H1 (cell line): ENCODE measurements around the gene GMIP. TPM values are rescaled to one million over a fixed set of nuclear protein-coding genes. Genes with fewer than 3 reads are reported as not detected.

Experiments used
- CTCF ChIA-PET: fragments of 300-600 bp; sonication (Branson Sonifier 250); formaldehyde crosslinking; loops from one replicate; lab custom pipeline; 2021; ENCODE audit not compliant: partially characterized antibody; lab: Charles Lee
- POLR2A ChIA-PET: fragments of 300-600 bp; sonication (Branson Sonifier 250); formaldehyde crosslinking; loops from one replicate; lab custom pipeline; 2021; ENCODE audit warnings: inconsistent platforms; ENCODE audit not compliant: partially characterized antibody; lab: Charles Lee
- DNase-seq, 2 experiments: peaks; one replicate each; pipeline versions ENCODE4 v3.0.0 to v3.0.0-alpha.2; 2010 to 2022; ENCODE audit warnings: low spot score in 2 of 2, low read depth in 1 of 2, mixed read lengths in 1 of 2
- FAIRE-seq: peaks from 2 replicates; lab custom pipeline; 2011; peaks lifted over from hg19 to GRCh38; lab: Jason Lieb, UNC
- H2AFZ ChIP-seq: 2 replicates; pipeline ENCODE4 v1.8.1; 2012; ENCODE audit warnings: low read length, inconsistent platforms
- H2AK5ac ChIP-seq: 2 replicates; pipeline ENCODE4 v1.6.1; 2013; ENCODE audit warnings: low read depth, low read length
- H2BK120ac ChIP-seq: replicated peaks from 2 replicates; pipeline ENCODE3; 2013; ENCODE audit warnings: low read depth, low read length, inconsistent platforms
- H2BK12ac ChIP-seq: 2 replicates; pipeline ENCODE4 v1.6.1; 2013; ENCODE audit warnings: low read depth, low read length
- H2BK15ac ChIP-seq: 2 replicates; pipeline ENCODE4 v1.6.1; 2013; ENCODE audit warnings: low read length
- H2BK20ac ChIP-seq: 2 replicates; pipeline ENCODE4 v1.6.1; 2013; ENCODE audit warnings: low read length
- H2BK5ac ChIP-seq: 2 replicates; pipeline ENCODE4 v1.6.1; 2013; ENCODE audit warnings: low read depth, low read length
- H3K14ac ChIP-seq: 2 replicates; pipeline ENCODE4 v1.6.1; 2013; ENCODE audit warnings: inconsistent platforms; ENCODE audit not compliant: insufficient read length
- H3K18ac ChIP-seq: 2 replicates; pipeline ENCODE4 v1.6.1; 2013; ENCODE audit warnings: low read length; ENCODE audit errors: extremely low read depth
- H3K23ac ChIP-seq: 2 replicates; pipeline ENCODE4 v1.6.1; 2013; ENCODE audit warnings: inconsistent platforms; ENCODE audit not compliant: insufficient read length
- H3K23me2 ChIP-seq: 2 replicates; pipeline ENCODE4 v1.6.1; 2013; ENCODE audit warnings: low read depth, low read length
- H3K27ac ChIP-seq: 2 replicates; pipeline ENCODE4 v1.6.1; 2011; ENCODE audit warnings: low read depth, low read length, inconsistent platforms
- H3K27me3 ChIP-seq, 4 experiments: replicated peaks in 1 of 4; 1 replicate in 1 of 4; 2 replicates in 3 of 4; pipeline versions ENCODE4 v1.6.1 to v1.8.1; 2011 to 2013; ENCODE audit warnings: low read length in 3 of 4, mild to moderate bottlenecking in 3 of 4, inconsistent platforms in 2 of 4, mixed read lengths in 2 of 4, moderate library complexity in 1 of 4; ENCODE audit not compliant: control insufficient read depth in 3 of 4, insufficient read depth in 3 of 4; ENCODE audit errors: extremely low read depth in 1 of 4
- H3K36me3 ChIP-seq, 4 experiments: 2 replicates each; pipeline versions ENCODE4 v1.6.1 to v1.8.1; 2011 to 2013; ENCODE audit warnings: mild to moderate bottlenecking in 4 of 4, low read length in 3 of 4, moderate library complexity in 2 of 4, control low read depth in 1 of 4, inconsistent platforms in 1 of 4; ENCODE audit not compliant: insufficient read depth in 4 of 4, control insufficient read depth in 2 of 4
- H3K4ac ChIP-seq: replicated peaks from 2 replicates; pipeline ENCODE3; 2013; ENCODE audit warnings: low read length, low read depth, mixed read lengths, inconsistent platforms; ENCODE audit not compliant: insufficient read length
- H3K4me1 ChIP-seq, 4 experiments: replicated peaks in 1 of 4; 1 replicate in 1 of 4; 2 replicates in 3 of 4; pipeline versions ENCODE4 v1.6.1 to v1.8.1; 2011 to 2013; ENCODE audit warnings: low read length in 3 of 4, inconsistent platforms in 2 of 4, mixed read lengths in 1 of 4; ENCODE audit not compliant: insufficient read depth in 4 of 4, control insufficient read depth in 3 of 4
- H3K4me2 ChIP-seq, 2 experiments: 2 replicates each; pipeline versions ENCODE4 v1.6.1 to v1.8.1; 2011 to 2013; ENCODE audit warnings: low read depth in 2 of 2, low read length in 2 of 2, control low read depth in 1 of 2, inconsistent platforms in 1 of 2, mild to moderate bottlenecking in 1 of 2; ENCODE audit not compliant: insufficient read depth in 1 of 2
- H3K4me3 ChIP-seq, 4 experiments: fragments of 200-600, 300-600 bp in 1 of 4; sonication (generic), shearing (Covaris generic), sonication (Bioruptor Twin) in 1 of 4; 2 replicates each; pipeline versions ENCODE4 v1.5.1 to v1.8.1; 2011 to 2016; ENCODE audit warnings: low read length in 4 of 4, low read depth in 3 of 4, control low read depth in 2 of 4, inconsistent platforms in 2 of 4, mild to moderate bottlenecking in 2 of 4, mixed read lengths in 1 of 4, moderate library complexity in 1 of 4; ENCODE audit not compliant: insufficient read depth in 2 of 4; ENCODE audit errors: extremely low read depth in 1 of 4
- H3K56ac ChIP-seq: replicated peaks from 2 replicates; pipeline ENCODE3; 2013; ENCODE audit warnings: low read depth, mild to moderate bottlenecking, mixed read lengths, low read length, inconsistent platforms; ENCODE audit not compliant: insufficient read length
- H3K79me1 ChIP-seq: 2 replicates; pipeline ENCODE4 v1.6.1; 2013; ENCODE audit warnings: low read depth, low read length, control low read depth
- H3K79me2 ChIP-seq, 2 experiments: 2 replicates each; pipeline versions ENCODE4 v1.6.1 to v1.8.1; 2012 to 2013; ENCODE audit warnings: low read length in 2 of 2, mild to moderate bottlenecking in 2 of 2, inconsistent platforms in 1 of 2; ENCODE audit not compliant: insufficient read depth in 2 of 2, control insufficient read depth in 1 of 2
- H3K9ac ChIP-seq, 4 experiments: replicated peaks in 1 of 4; 1 replicate in 1 of 4; 2 replicates in 3 of 4; pipeline versions ENCODE4 v1.6.1 to v1.8.1; 2011 to 2013; ENCODE audit warnings: low read depth in 3 of 4, low read length in 3 of 4, control low read depth in 2 of 4, mild to moderate bottlenecking in 2 of 4, moderate library complexity in 2 of 4, inconsistent platforms in 1 of 4; ENCODE audit errors: extremely low read depth in 1 of 4
- H3K9me3 ChIP-seq, 2 experiments: 2 replicates each; pipeline versions ENCODE4 v1.6.1 to v1.8.1; 2012 to 2013; ENCODE audit warnings: mild to moderate bottlenecking in 2 of 2, moderate library complexity in 2 of 2, control low read depth in 1 of 2, inconsistent platforms in 1 of 2, low read depth in 1 of 2, low read length in 1 of 2, mixed read lengths in 1 of 2; ENCODE audit not compliant: insufficient read depth in 2 of 2
- H4K20me1 ChIP-seq, 2 experiments: replicated peaks in 1 of 2; 2 replicates each; pipeline versions ENCODE3 to v1.8.1; 2011 to 2013; ENCODE audit warnings: inconsistent platforms in 2 of 2, low read length in 2 of 2, mild to moderate bottlenecking in 1 of 2; ENCODE audit not compliant: insufficient read depth in 2 of 2, control insufficient read depth in 1 of 2
- H4K5ac ChIP-seq: 2 replicates; pipeline ENCODE4 v1.6.1; 2013; ENCODE audit warnings: low read length, low read depth, mixed read lengths, inconsistent platforms; ENCODE audit not compliant: insufficient read length
- H4K8ac ChIP-seq: 2 replicates; pipeline ENCODE4 v1.8.0; 2013; ENCODE audit warnings: mild to moderate bottlenecking, moderate library complexity, low read length, inconsistent platforms; ENCODE audit not compliant: insufficient read depth; ENCODE audit errors: extremely low read depth
- H4K91ac ChIP-seq: replicated peaks from 2 replicates; pipeline ENCODE3; 2013; ENCODE audit warnings: low read length, mixed read lengths, inconsistent platforms; ENCODE audit not compliant: insufficient read length
- CREB1 ChIP-seq: IDR thresholded peaks from 2 replicates; pipeline ENCODE4 v1.6.1; 2012; ENCODE audit warnings: inconsistent platforms
- KDM1A ChIP-seq: fragments of 200-600, 300-600 bp; sonication (generic); IDR thresholded peaks from 2 replicates; pipeline ENCODE4 v1.7.1; 2016; ENCODE audit warnings: mild to moderate bottlenecking, low read length, borderline replicate concordance
- KDM4A ChIP-seq: IDR thresholded peaks from one replicate; pipeline ENCODE4 v1.7.1; 2012; ENCODE audit warnings: low read depth, mild to moderate bottlenecking, moderate library complexity, low read length, inconsistent platforms; ENCODE audit not compliant: severe bottlenecking
- RNF2 ChIP-seq: fragments of 200-900, 300-1000 bp; sonication (generic); IDR thresholded peaks from 2 replicates; pipeline ENCODE4 v1.7.1; 2016; ENCODE audit warnings: borderline replicate concordance, low read depth, mild to moderate bottlenecking, antibody characterized with exemption, low read length; ENCODE audit not compliant: poor library complexity, severe bottlenecking; ENCODE audit errors: missing control alignments
- RXRA ChIP-seq: IDR thresholded peaks from 2 replicates; pipeline ENCODE4 v1.6.1; 2011; ENCODE audit warnings: low read depth, mild to moderate bottlenecking, low read length, moderate library complexity; ENCODE audit not compliant: insufficient read depth
- WGBS, 2 experiments: shearing (Covaris generic) in 1 of 2; methylation state at CpG; one replicate each; pipeline versions ENCODE4 v1.1.6 to v1.1.7; 2013 to 2015; ENCODE audit warnings: low lambda C conversion rate in 2 of 2, mixed read lengths in 2 of 2, inconsistent platforms in 1 of 2, low coverage in 1 of 2, missing lambda C conversion rate in 1 of 2; ENCODE audit not compliant: insufficient replicate concordance in 2 of 2, insufficient coverage in 1 of 2, insufficient read length in 1 of 2; ENCODE audit errors: extremely low coverage in 1 of 2, missing lambda C conversion rate in 1 of 2; 5-methylcytosine and 5-hydroxymethylcytosine counted together
- polyA plus RNA-seq, 7 experiments: library from polyadenylated mRNA; depleted of rRNA in 3 of 7; stranded (reverse) in 5 of 7; unstranded in 2 of 7; fragments of >200 nt in 5 of 7; fragments of 200-250 nt in 2 of 7; gene quantifications; 1 replicate in 5 of 7; 2 replicates in 1 of 7; 4 replicates in 1 of 7; pipeline versions ENCODE4 v1.2.1 to v1.2.3, GENCODE V29; 2011 to 2013; ENCODE audit warnings: missing spikeins in 2 of 7, mixed read lengths in 2 of 7
- total RNA-seq: library from RNA; stranded (reverse); fragmentation: NEBNext Ultra II Directional; extraction: Animal tissue kit (Norgen Biotek cat#: 25700); gene quantifications from 2 replicates; pipeline ENCODE4 v1.2.1, GENCODE V29; 2021
- TF ChIP-seq, protein P1 (sequence below): IDR thresholded peaks from 2 replicates; pipeline ENCODE4 v1.6.1; 2012; ENCODE audit warnings: inconsistent platforms

Gene GMIP
- total and polyA plus RNA-seq, 2 of the 8 experiments (the other 6 are each of a cell fraction or from before 2014, with no cell fraction given), result 5.7 to 18.1 TPM

DNA sequence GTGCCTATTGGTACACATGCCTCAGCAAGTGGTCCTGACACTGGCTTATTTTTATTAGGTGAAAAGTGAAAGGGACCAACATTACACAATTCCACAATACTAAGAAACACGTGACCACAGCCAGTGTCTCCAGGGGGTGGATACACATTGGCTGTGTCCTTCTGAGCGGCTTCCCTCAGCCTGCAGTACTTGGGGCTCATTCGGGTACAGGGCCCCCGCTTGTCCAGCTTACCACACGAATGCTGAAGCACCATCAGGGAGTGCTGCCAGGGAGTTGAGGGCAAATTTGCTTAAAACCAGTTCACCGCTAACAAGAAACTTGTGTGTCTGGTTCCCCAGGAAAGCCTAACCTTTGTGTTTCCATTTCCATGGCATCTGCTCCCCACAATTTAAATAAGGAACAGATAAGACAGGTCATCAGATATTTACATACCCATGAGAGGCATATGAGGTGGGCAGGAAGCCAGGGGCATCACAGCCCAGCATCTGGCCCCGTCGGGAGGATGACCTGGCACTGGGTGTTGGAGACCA lies 48.2 kb downstream of the GMIP start:
- H3K9ac ChIP-seq, result no peak overlapping the region; a peak in 1 of 7 replicates
- H2AFZ ChIP-seq, result no peak overlapping the region
- no peak overlapping the region; the same call in 1 of the 2 replicates for H3K18ac ChIP-seq
- H2BK15ac ChIP-seq, result no peak overlapping the region
- no peak overlapping the region for H3K4ac ChIP-seq
- no peak overlapping the region for H3K56ac ChIP-seq
- H3K4me1 ChIP-seq, result peaks cover 5 to 12% (median 9%) of the 10 kb centered on the region in 4 experiments
- CTCF ChIA-PET, result interaction anchor here (1.0 to 1.2 kb wide), 2 partner anchors 11 to 68 kb away, joined by 3 read pairs; no protein-coding TSS in a partner anchor
- no peak overlapping the region for H4K5ac ChIP-seq
- H3K79me1 ChIP-seq, result no peaks in the 10 kb centered on the region
- FAIRE-seq (no peak), DNase-seq (no peak)
- no peaks in the 10 kb centered on the region for H4K20me1 ChIP-seq
- H3K23me2 ChIP-seq, result no peaks in the 10 kb centered on the region
- no peak overlapping the region for H3K4me2 ChIP-seq
- WGBS, 2 experiments, result 87% methylated on average over 8 of the region's 8 CpGs; no CpG with 5 or more reads in 1 of the 2 experiments
- no peak overlapping the region for H4K8ac ChIP-seq
- no peak overlapping the region for H3K4me3 ChIP-seq
- no peaks in the 10 kb centered on the region for H3K36me3 ChIP-seq
- no peak overlapping the region for H3K14ac ChIP-seq
- no peak overlapping the region for H2BK12ac ChIP-seq
- H2BK120ac ChIP-seq, result no peak overlapping the region
- H2BK20ac ChIP-seq, result no peak overlapping the region
- no peak overlapping the region for H3K27ac ChIP-seq
- no peak overlapping the region for H3K23ac ChIP-seq
- H2AK5ac ChIP-seq, result peak overlapping the region; percentile 39; the same call in 1 of the 2 replicates
- POLR2A ChIA-PET, result interaction anchor here (0.8 kb wide), 1 partner anchor 32 kb away, joined by 3 read pairs; no protein-coding TSS in a partner anchor
- H2BK5ac ChIP-seq, result 0 out of 2 replicates have a peak overlapping the region, but pooled peaks have one; percentile 44
- H3K27me3 ChIP-seq, result no peaks in the 10 kb centered on the region
- no peak overlapping the region for H4K91ac ChIP-seq
- H3K79me2 ChIP-seq, result no peaks in the 10 kb centered on the region
- H3K9me3 ChIP-seq, result no peaks in the 10 kb centered on the region
- TF ChIP-seq KDM1A (no peak), KDM4A (no peak), RNF2 (no peak), CREB1 (no peak), RXRA (no peak)
- TF ChIP-seq, protein P1, sequence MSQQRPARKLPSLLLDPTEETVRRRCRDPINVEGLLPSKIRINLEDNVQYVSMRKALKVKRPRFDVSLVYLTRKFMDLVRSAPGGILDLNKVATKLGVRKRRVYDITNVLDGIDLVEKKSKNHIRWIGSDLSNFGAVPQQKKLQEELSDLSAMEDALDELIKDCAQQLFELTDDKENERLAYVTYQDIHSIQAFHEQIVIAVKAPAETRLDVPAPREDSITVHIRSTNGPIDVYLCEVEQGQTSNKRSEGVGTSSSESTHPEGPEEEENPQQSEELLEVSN, result no peak
